KMS-11 (cell line): ENCODE measurements around the gene RBM38.

ENCODE experiments used
- H2AFZ ChIP-seq: fragments of 200-600 bp; sonication (generic); 2 replicates; pipeline ENCODE4 v1.6.1; 2016; ENCODE audit warnings: antibody characterized with exemption, mixed run types, low read depth
- H3K27ac ChIP-seq: fragments of 200-600 bp; sonication (generic); 2 replicates; pipeline ENCODE4 v1.6.1; 2016; ENCODE audit warnings: mild to moderate bottlenecking, mixed run types
- H3K27me3 ChIP-seq: fragments of 200-600 bp; sonication (generic); 2 replicates; pipeline ENCODE4 v1.6.1; 2017; ENCODE audit warnings: mild to moderate bottlenecking, low read depth, mixed run types, moderate library complexity; ENCODE audit not compliant: insufficient read depth
- H3K36me3 ChIP-seq: fragments of 200-600 bp; sonication (generic); 2 replicates; pipeline ENCODE4 v1.6.1; 2017; ENCODE audit warnings: mild to moderate bottlenecking, mixed run types; ENCODE audit not compliant: insufficient read depth
- H3K4me1 ChIP-seq: fragments of 200-600 bp; sonication (generic); 2 replicates; pipeline ENCODE4 v1.6.1; 2016; ENCODE audit warnings: mild to moderate bottlenecking, low read depth, mixed run types; ENCODE audit not compliant: poor library complexity, severe bottlenecking
- H3K4me2 ChIP-seq: fragments of 200-600 bp; sonication (generic); 2 replicates; pipeline ENCODE4 v1.7.0; 2016; ENCODE audit warnings: mild to moderate bottlenecking, mixed run types
- H3K4me3 ChIP-seq: fragments of 200-600 bp; sonication (generic); IDR thresholded peaks from 2 replicates; pipeline ENCODE4 v1.6.1; 2017; ENCODE audit warnings: low read depth, low read length, mixed read lengths; ENCODE audit not compliant: insufficient read depth
- H3K79me2 ChIP-seq: fragments of 200-600 bp; sonication (generic); 2 replicates; pipeline ENCODE4 v1.6.1; 2016; ENCODE audit warnings: low read depth, mixed run types; ENCODE audit not compliant: insufficient read depth
- H3K9ac ChIP-seq: fragments of 200-600 bp; sonication (generic); 2 replicates; pipeline ENCODE4 v1.6.1; 2016; ENCODE audit warnings: mild to moderate bottlenecking, mixed run types
- H4K20me1 ChIP-seq: fragments of 200-600 bp; sonication (generic); 2 replicates; pipeline ENCODE4 v1.6.1; 2016; ENCODE audit warnings: mild to moderate bottlenecking, mixed run types; ENCODE audit not compliant: insufficient read depth
- TF ChIP-seq, protein P1 (sequence below): fragments of 200-600 bp; sonication (generic); conservative IDR thresholded peaks from 2 replicates; pipeline ENCODE4 v1.6.1; 2017; ENCODE audit warnings: low read depth, mild to moderate bottlenecking, antibody characterized with exemption, low read length, moderate library complexity, mixed read lengths

RBM38 gene

DNA sequence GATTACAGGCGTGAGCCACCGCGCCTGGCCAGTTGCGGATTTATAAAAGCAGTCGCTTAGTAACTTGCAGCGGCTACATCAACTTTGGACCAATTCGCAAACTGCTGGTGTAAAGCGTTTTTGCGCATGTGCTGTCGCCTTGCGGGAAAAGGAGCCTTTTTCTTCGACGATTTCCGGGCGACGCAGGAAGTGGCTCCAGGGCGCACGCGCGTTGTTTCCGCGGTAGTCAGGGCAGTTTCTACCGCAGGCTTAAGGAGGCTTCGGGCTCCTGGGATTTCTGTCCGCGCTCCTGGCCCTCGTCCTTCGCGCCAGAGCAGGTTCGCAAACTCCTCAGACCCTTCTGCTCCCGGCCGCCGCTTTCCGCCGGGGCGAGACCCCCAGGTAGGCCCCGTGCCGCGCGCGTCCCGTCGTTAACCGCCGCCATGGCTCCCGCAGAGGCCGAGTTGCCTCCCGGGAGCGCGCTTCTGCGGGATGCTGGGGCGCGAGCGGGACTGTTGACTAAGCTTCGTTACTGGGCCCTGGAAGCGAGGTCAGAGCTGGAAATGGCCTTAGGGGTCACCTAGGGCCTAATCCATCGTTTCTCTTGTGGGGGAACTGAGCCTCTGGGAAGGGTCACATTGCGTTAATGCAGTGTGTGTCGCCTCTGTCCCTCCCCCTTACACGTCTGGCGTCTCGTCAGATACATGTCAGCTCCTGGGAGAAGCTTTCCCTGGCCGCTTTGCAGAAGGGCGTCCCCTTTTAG lies 40.0 kb upstream of the RBM38 start, which contains the start of gene RAE1:
RAE1 (plus strand) TSS at position 214 of the 742 bp plus-strand sequence. CDS start 2,784 bp downstream, outside the sequence.
- peak within 1 kb of the TSS; percentile 90 for H3K9ac ChIP-seq
- H3K36me3 ChIP-seq, result peaks cover 16% of the 10 kb centered on the region; the same call in 1 of the 2 replicates
- TF ChIP-seq, protein P1, sequence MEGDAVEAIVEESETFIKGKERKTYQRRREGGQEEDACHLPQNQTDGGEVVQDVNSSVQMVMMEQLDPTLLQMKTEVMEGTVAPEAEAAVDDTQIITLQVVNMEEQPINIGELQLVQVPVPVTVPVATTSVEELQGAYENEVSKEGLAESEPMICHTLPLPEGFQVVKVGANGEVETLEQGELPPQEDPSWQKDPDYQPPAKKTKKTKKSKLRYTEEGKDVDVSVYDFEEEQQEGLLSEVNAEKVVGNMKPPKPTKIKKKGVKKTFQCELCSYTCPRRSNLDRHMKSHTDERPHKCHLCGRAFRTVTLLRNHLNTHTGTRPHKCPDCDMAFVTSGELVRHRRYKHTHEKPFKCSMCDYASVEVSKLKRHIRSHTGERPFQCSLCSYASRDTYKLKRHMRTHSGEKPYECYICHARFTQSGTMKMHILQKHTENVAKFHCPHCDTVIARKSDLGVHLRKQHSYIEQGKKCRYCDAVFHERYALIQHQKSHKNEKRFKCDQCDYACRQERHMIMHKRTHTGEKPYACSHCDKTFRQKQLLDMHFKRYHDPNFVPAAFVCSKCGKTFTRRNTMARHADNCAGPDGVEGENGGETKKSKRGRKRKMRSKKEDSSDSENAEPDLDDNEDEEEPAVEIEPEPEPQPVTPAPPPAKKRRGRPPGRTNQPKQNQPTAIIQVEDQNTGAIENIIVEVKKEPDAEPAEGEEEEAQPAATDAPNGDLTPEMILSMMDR, result no peak
- no peak within 1 kb of the TSS for H3K4me3 ChIP-seq
- H3K79me2 ChIP-seq, result peaks cover 39% of the 10 kb centered on the region
- H2AFZ ChIP-seq, result peak within 1 kb of the TSS; percentile 75
- no peaks in the 10 kb centered on the region for H3K27me3 ChIP-seq
- no peaks in the 10 kb centered on the region for H4K20me1 ChIP-seq
- peak within 1 kb of the TSS; percentile 72 for H3K27ac ChIP-seq
- H3K4me2 ChIP-seq, result peak within 1 kb of the TSS; percentile 92
- peaks cover 14% of the 10 kb centered on the region for H3K4me1 ChIP-seq

DNA sequence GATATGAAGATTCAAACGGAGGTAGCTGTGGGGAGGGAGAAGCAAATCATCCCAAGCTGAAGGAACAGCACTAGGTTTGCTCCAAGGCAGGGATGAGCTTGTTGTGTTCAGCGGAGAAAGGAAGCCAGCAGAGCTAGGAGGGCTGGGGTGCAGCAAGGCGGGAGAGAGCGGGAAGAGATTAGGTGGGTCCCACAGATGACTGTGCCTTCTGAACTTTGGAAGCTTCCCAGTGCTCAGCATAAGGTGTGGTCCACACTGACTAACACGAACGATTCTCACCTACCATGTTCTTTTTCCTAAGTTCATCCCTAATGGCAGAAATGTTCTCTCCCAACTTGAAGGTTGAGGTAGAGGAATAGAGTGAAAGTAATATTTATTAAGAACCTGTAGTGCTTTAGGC lies 38.9 kb upstream of the RBM38 start:
- H4K20me1 ChIP-seq, result no peaks in the 10 kb centered on the region
- H3K36me3 ChIP-seq, result peaks cover 16% of the 10 kb centered on the region; the same call in 1 of the 2 replicates
- H3K4me1 ChIP-seq, result peaks cover 11% of the 10 kb centered on the region
- peak overlapping the region; percentile 92 for H3K4me2 ChIP-seq
- H3K27me3 ChIP-seq, result no peaks in the 10 kb centered on the region
- no peak overlapping the region for H2AFZ ChIP-seq
- H3K4me3 ChIP-seq, result no peak overlapping the region
- peaks cover 44% of the 10 kb centered on the region for H3K79me2 ChIP-seq
- H3K9ac ChIP-seq, result no peak overlapping the region; the same call in 1 of the 2 replicates
- TF ChIP-seq, protein P1, result no peak
- H3K27ac ChIP-seq, result no peak overlapping the region

DNA sequence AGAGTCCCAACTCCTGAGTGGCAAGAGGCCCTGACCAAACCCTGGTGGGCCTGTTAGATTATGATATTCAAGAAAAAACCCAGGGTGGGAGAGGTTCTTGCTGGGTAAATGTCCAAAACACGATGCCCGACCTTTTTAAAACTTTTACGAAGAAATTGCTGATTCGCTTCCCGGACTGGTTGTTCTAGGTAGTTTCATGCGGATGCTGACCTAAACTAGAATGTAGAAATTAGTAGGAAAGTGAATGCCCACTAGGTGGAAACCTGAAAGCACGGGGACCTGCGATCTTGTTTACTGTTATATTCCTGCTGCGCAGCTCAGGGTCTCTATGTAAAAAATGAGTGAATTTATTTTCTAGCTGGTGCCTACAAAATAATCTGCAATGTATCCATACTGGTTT lies 37.8 kb upstream of the RBM38 start:
- H3K4me2 ChIP-seq, result no peak overlapping the region
- no peaks in the 10 kb centered on the region for H3K27me3 ChIP-seq
- peaks cover 45% of the 10 kb centered on the region for H3K79me2 ChIP-seq
- no peak overlapping the region for H3K27ac ChIP-seq
- H2AFZ ChIP-seq, result no peak overlapping the region
- H3K4me3 ChIP-seq, result no peak overlapping the region
- H3K9ac ChIP-seq, result no peak overlapping the region
- no peaks in the 10 kb centered on the region for H4K20me1 ChIP-seq
- H3K4me1 ChIP-seq, result peaks cover 11% of the 10 kb centered on the region
- TF ChIP-seq, protein P1, result no peak
- peaks cover 16% of the 10 kb centered on the region; the same call in 1 of the 2 replicates for H3K36me3 ChIP-seq

DNA sequence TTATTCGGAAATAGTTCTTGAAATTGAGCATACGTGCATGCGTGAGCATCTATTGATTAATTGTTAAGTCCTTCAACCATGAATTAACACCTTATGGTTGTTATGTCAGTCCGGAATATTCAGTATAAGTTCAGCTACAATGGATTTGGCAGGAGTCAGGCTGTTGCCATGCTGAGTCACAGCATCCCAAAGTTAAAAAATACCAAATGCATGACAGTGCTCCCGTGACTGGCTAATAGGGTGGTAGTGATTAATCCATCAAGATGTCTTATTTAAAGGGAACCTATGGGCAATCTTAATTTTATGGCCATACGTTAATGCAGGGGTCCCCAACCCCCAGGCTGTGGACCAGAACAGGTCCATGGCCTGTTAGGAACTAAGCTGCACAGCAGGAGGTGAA lies 29.7 kb upstream of the RBM38 start:
- Histone ChIP-seq H3K36me3 (peaks cover 14% of the 10 kb centered on the region; the same call in 1 of the 2 replicates), H3K9ac (no peak overlapping the region), H2AFZ (no peak overlapping the region), H3K27me3 (no peaks in the 10 kb centered on the region), H3K4me2 (no peak overlapping the region), H3K27ac (no peak overlapping the region), H4K20me1 (no peaks in the 10 kb centered on the region; the same call in 1 of the 2 replicates), H3K4me1 (no peaks in the 10 kb centered on the region), H3K79me2 (peaks cover 12% of the 10 kb centered on the region; the same call in 1 of the 2 replicates), H3K4me3 (no peak overlapping the region)
- TF ChIP-seq, protein P1, result no peak
